Liver (tissue), 9 donors: Measurements from ENCODE around the gene CACNG3. TPM values are rescaled to one million over a fixed set of nuclear protein-coding genes. Genes with fewer than 3 reads are reported as not detected.
"Not testable (repeated sequence)": the region's sequence is repeated elsewhere in the genome, so short reads cannot be mapped to it uniquely, and the experiment has no call there.

Experiments
- DNase-seq: peaks from one replicate; pipeline ENCODE4 v3.0.0-alpha.2; 2017; ENCODE audit warnings: low spot score
- H3K27ac ChIP-seq, 2 donors: one replicate each; pipeline ENCODE4 v1.7.0; 2013; ENCODE audit warnings: inconsistent platforms in 2 of 2, low read length in 2 of 2, control low read depth in 1 of 2, low read depth in 1 of 2, mild to moderate bottlenecking in 1 of 2
- H3K27me3 ChIP-seq, 4 donors: one replicate each; pipeline versions ENCODE4 v1.6.1 to v1.7.0; 2013; ENCODE audit warnings: low read length in 3 of 4, inconsistent platforms in 1 of 4, mild to moderate bottlenecking in 1 of 4, moderate library complexity in 1 of 4; ENCODE audit not compliant: control insufficient read depth in 4 of 4, insufficient read depth in 4 of 4
- H3K36me3 ChIP-seq, 4 donors: one replicate each; pipeline versions ENCODE4 v1.6.1 to v1.7.0; 2013; ENCODE audit warnings: low read length in 3 of 4, mild to moderate bottlenecking in 3 of 4, low read depth in 1 of 4, moderate library complexity in 1 of 4; ENCODE audit not compliant: control insufficient read depth in 4 of 4, insufficient read depth in 3 of 4
- H3K4me1 ChIP-seq, 4 donors: one replicate each; pipeline versions ENCODE4 v1.6.1 to v1.7.0; 2013; ENCODE audit warnings: low read length in 3 of 4, mild to moderate bottlenecking in 3 of 4, moderate library complexity in 1 of 4; ENCODE audit not compliant: control insufficient read depth in 4 of 4, insufficient read depth in 4 of 4
- H3K4me3 ChIP-seq, 3 donors: one replicate each; pipeline versions ENCODE4 v1.6.1 to v1.7.0; 2013; ENCODE audit warnings: low read length in 3 of 3, control low read depth in 1 of 3, low read depth in 1 of 3, mild to moderate bottlenecking in 1 of 3
- H3K9ac ChIP-seq, 2 donors: one replicate each; pipeline ENCODE4 v1.7.0; 2013; ENCODE audit warnings: low read length in 2 of 2, mild to moderate bottlenecking in 2 of 2, moderate library complexity in 2 of 2, control low read depth in 1 of 2, low read depth in 1 of 2
- H3K9me3 ChIP-seq, 4 donors: one replicate each; pipeline versions ENCODE4 v1.6.1 to v1.7.0; 2013; ENCODE audit warnings: low read length in 3 of 4; ENCODE audit not compliant: control insufficient read depth in 4 of 4
- ATF3 ChIP-seq: IDR thresholded peaks from 2 replicates; pipeline ENCODE4 v1.6.1; 2016; ENCODE audit warnings: antibody characterized with exemption
- CTCF ChIP-seq: fragments of 150-350 bp; IDR thresholded peaks from 2 replicates; pipeline ENCODE4 v1.5.1; 2017; ENCODE audit warnings: improper control_type of control experiment, low read depth, low read length; ENCODE audit not compliant: missing input control
- EGR1 ChIP-seq, 2 donors: IDR thresholded peaks; 2 replicates each; pipeline ENCODE4 v1.6.1; 2016 to 2018; ENCODE audit warnings: antibody characterized with exemption in 2 of 2, low read depth in 2 of 2
- FOXA1 ChIP-seq: IDR thresholded peaks from 2 replicates; pipeline ENCODE4 v1.6.1; 2016; ENCODE audit warnings: antibody characterized with exemption
- FOXA2 ChIP-seq: IDR thresholded peaks from 2 replicates; pipeline ENCODE4 v1.6.1; 2016; ENCODE audit warnings: antibody characterized with exemption
- GABPA ChIP-seq, 2 donors: IDR thresholded peaks in 1 of 2; conservative IDR thresholded peaks in 1 of 2; 2 replicates each; pipeline ENCODE4 v1.6.1; 2016; ENCODE audit warnings: antibody characterized with exemption in 2 of 2, mild to moderate bottlenecking in 1 of 2, moderate library complexity in 1 of 2
- HNF4A ChIP-seq, 2 donors: conservative IDR thresholded peaks; 2 replicates each; pipeline ENCODE4 v1.6.1; 2016; ENCODE audit warnings: antibody characterized with exemption in 2 of 2, mild to moderate bottlenecking in 2 of 2
- HNF4G ChIP-seq: IDR thresholded peaks from 2 replicates; pipeline ENCODE4 v1.6.1; 2016; ENCODE audit warnings: antibody characterized with exemption
- JUND ChIP-seq, 2 donors: IDR thresholded peaks; 2 replicates each; pipeline ENCODE4 v1.6.1; 2016; ENCODE audit warnings: antibody characterized with exemption in 2 of 2
- MAX ChIP-seq: IDR thresholded peaks from 2 replicates; pipeline ENCODE4 v1.6.1; 2016; ENCODE audit warnings: antibody characterized with exemption
- NR2F2 ChIP-seq: IDR thresholded peaks from 2 replicates; pipeline ENCODE4 v1.6.1; 2016; ENCODE audit warnings: antibody characterized with exemption
- RAD21 ChIP-seq, 2 donors: IDR thresholded peaks; 2 replicates each; pipeline ENCODE4 v1.6.1; 2016; ENCODE audit warnings: antibody characterized with exemption in 2 of 2, mild to moderate bottlenecking in 2 of 2
- REST ChIP-seq: IDR thresholded peaks from 2 replicates; pipeline ENCODE4 v1.6.1; 2016; ENCODE audit warnings: antibody characterized with exemption, mild to moderate bottlenecking
- RXRA ChIP-seq, 2 donors: IDR thresholded peaks; 2 replicates each; pipeline ENCODE4 v1.6.1; 2017 to 2018; ENCODE audit warnings: antibody characterized with exemption in 2 of 2, mild to moderate bottlenecking in 1 of 2
- SP1 ChIP-seq: IDR thresholded peaks from 2 replicates; pipeline ENCODE4 v1.6.1; 2018; ENCODE audit warnings: antibody characterized with exemption, mild to moderate bottlenecking
- TAF1 ChIP-seq: conservative IDR thresholded peaks from 2 replicates; pipeline ENCODE4 v1.6.1; 2016; ENCODE audit warnings: antibody characterized with exemption, mild to moderate bottlenecking
- YY1 ChIP-seq: IDR thresholded peaks from 2 replicates; pipeline ENCODE4 v1.6.1; 2016; ENCODE audit warnings: antibody characterized with exemption, mild to moderate bottlenecking
- WGBS: extraction: QIAGEN DNeasy Blood & Tissue Kit; methylation state at CpG from one replicate; pipeline ENCODE4 v1.1.7; 2013; 5-methylcytosine and 5-hydroxymethylcytosine counted together
- polyA plus RNA-seq, 2 donors: library from polyadenylated mRNA; stranded (reverse) in 1 of 2; unstranded in 1 of 2; fragments of 200-250 nt in 1 of 2; fragments of >200 nt in 1 of 2; fragmentation: Nextera tagmentation in 1 of 2; extraction: Ambion mirVana in 1 of 2; gene quantifications; one replicate each; pipeline versions ENCODE4 v1.2.1 to v1.2.3, GENCODE V29; 2013 to 2015
- total RNA-seq, 2 donors: library from RNA; depleted of rRNA; stranded (reverse); fragments of >200 nt; gene quantifications; one replicate each; pipeline ENCODE4 v1.2.3, GENCODE V29; 2014
- donor health status: healthy.
- donor health status: healthy.
- donor health status: healthy.
- donor health status: healthy.
- donor health status: healthy.

CACNG3 gene
- total and polyA plus RNA-seq, 4 donors, result not detected

GRCh38 chr16:24294131-24294530, 38.0 kb downstream of the CACNG3 start (continued):
- TF ChIP-seq GABPA (IDR thresholded peaks at IDR 0.05 in 1 of 2, conservative IDR thresholded peaks at IDR 0.05 in 1 of 2) (no peak), SP1 (no peak), YY1 (no peak), MAX (no peak), TAF1 (no peak), RAD21 (IDR thresholded peaks at IDR 0.05) (no peak), HNF4G (no peak), RXRA (IDR thresholded peaks at IDR 0.05) (no peak), NR2F2 (no peak), EGR1 (IDR thresholded peaks at IDR 0.05; ENCODE audit: low read depth in 2 of 2) (no peak)

GRCh38 chr16:24297375-24297774, 41.2 kb downstream of the CACNG3 start:
- Histone ChIP-seq H3K9ac (no peak overlapping the region), H3K4me3 (no peak overlapping the region), H3K27ac (no peak overlapping the region), H3K36me3 (no peaks in the 10 kb centered on the region), H3K9me3 (no peaks in the 10 kb centered on the region), H3K4me1 (no peaks in the 10 kb centered on the region), H3K27me3 (peaks cover 0 to 8% (median 2%) of the 10 kb centered on the region in 4 donors)
- DNase-seq, result no peak
- 38% methylated on average over 3 of the region's 3 CpGs for WGBS
- TF ChIP-seq FOXA2 (no peak), FOXA1 (no peak), JUND (IDR thresholded peaks at IDR 0.05) (no peak), MAX (no peak), CTCF (no peak), ATF3 (no peak), HNF4A (conservative IDR thresholded peaks at IDR 0.05) (no peak), RXRA (IDR thresholded peaks at IDR 0.05) (no peak), RAD21 (IDR thresholded peaks at IDR 0.05) (no peak), EGR1 (IDR thresholded peaks at IDR 0.05; ENCODE audit: low read depth in 2 of 2) (no peak), HNF4G (no peak), TAF1 (no peak), GABPA (IDR thresholded peaks at IDR 0.05 in 1 of 2, conservative IDR thresholded peaks at IDR 0.05 in 1 of 2) (no peak)

- Histone ChIP-seq H3K36me3 (no peaks in the 10 kb centered on the region), H3K4me1 (no peaks in the 10 kb centered on the region), H3K27ac (no peak overlapping the region), H3K27me3 (peaks cover 0 to 8% (median 2%) of the 10 kb centered on the region in 4 donors), H3K4me3 (no peak overlapping the region), H3K9ac (no peak overlapping the region), H3K9me3 (no peaks in the 10 kb centered on the region)
- DNase-seq, result no peak
- TF ChIP-seq NR2F2, result no peak
- no peak for TF ChIP-seq SP1
- TF ChIP-seq REST, result no peak
- WGBS, result 77% methylated on average over 5 of the region's 5 CpGs
Observed at GRCh38 chr16:24298548-24299167, 42.5 kb downstream of the CACNG3 start.

- not testable (repeated sequence) for H3K9ac ChIP-seq, H3K27me3 ChIP-seq, DNase-seq, H3K4me1 ChIP-seq, H3K36me3 ChIP-seq, H3K27ac ChIP-seq, H3K9me3 ChIP-seq, H3K4me3 ChIP-seq
- WGBS, result 76% methylated on average over 6 of the region's 6 CpGs
Observed at GRCh38 chr16:24300750-24301149, 44.6 kb downstream of the CACNG3 start.
